ENCODE data around the gene NR5A2.

NR5A2 gene

DNA sequence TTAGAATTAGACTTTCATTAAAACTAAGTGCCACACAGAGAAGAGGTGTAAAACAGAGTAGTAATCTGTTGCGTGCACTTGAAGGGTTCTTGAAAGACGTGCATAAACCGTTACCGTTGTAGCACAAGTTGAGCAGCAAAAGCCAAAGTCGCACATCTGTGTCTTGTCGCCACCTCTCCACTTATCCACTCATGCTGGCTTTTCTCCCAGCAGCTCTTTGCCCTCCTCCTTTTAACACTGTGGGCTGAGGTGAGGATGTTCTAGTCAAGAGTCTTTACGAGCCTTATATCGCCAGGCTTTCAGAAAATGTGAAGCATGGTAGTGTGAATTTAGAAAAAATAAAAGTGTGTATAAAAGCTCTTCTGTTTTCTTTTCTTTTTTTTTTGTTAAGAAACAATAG lies 48.0 kb downstream of the NR5A2 start:
- no peak for DNase-seq

DNA sequence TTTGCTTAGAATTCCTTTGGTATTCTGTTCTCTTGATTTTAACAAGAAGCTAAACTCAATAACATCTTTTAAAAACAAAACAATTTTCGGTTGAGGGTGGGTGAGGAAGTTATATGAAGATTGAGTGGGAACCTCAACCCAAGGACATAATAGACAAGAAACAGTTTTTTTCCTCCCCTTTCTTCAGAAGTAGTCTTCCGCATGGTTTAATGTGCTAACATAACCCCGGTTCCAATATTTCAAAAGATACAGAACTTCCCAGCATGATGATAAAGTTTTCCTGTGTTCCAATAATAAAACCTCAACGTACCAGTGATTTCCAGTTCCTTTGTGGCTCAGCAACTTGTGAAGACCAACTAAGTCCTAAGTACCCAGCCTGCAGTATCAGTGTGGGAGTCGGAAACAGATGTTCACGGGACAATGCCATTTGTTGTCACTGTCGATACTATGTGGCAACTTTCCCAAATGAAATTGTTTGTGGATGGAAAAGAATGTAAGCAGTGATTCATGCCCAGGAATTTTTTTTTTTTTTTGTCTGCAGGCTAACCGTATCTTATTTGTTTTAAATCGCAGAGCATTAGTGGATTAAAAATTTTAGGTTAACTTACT lies 48.5 kb downstream of the NR5A2 start:
- DNase-seq, result no peak

DNA sequence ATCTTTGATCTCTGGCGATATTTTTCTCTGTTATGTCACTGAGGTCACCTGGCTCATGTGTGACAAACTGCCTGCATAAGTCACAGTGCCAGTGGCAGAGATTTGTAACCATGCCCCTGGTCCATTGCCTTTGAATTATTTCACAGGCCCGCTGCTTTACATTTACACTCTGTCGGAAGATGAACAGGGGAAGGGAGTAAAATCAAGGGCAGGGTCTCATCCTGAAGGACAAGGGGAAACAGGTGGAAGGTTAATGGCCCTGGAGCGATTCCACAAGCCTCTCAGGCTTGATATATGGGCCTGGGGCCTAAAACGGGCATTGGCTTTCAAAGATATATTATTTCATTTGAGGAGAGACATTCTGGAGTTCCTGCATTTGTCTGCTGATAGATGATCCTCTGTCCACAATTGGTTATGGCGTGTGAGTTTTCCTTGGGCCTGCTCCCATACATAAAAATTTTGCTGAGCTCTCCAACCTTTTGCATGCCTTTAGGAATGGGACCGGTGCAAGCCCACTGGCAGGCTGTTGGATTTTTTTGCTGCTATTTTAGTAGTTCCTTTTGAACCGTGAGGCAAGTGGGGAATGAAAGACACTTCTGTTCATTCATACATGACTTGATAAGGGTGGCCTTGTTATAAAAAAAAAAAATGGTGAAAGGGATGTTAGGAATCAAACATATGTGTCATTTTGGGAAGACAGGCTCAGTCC lies 51.9 kb downstream of the NR5A2 start:
- no peak for DNase-seq

DNA sequence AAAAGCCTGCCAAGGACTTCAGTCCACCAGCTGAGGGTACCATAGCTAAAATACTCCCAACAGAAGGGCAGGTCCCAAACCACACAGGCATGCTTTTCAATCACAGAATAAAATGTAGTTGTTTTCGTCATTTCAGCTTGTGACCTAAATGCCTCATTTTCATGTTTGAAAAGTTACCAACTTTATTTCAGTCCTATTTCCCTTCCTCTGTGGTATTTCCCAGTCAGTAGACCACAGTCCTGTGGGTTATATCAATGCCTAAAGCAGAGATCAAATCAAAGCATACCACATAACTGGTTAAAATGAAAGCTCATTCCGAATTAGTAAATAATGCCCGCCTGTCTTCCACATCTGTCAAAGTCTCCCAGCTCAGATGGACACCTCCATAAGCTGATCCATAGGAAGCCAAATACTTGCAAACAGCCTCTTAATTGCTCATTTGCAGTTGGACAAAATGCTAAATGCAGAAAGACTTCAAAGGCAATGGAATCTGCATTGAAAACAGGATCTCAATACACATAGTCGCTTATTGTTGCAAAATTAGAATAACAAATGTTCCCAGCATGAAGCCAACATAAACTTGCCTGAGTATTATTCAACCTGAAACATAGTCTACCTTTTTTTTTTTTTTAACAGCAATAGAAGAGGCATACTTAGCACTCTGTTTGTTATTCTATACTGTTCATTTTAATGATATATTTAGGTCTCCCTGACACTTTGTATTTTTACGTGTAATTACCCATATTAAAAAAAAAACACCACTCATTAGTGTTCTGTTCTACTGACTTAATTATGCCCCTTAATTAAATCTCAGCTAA lies 53.9 kb downstream of the NR5A2 start:
- DNase-seq, result no peak

DNA sequence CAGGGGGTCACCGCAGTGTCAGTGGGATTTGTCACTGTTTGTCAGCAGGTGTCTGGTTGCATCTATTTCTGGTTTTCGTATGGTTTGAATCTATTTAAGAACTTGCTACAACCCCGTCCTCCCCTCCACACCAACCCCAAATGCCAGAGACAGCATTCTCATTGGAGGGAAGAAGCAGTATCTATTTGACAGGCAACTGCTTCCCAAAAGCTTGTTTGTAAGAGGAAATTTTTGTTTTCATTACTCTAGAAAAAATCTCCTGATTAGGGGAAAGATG lies 54.4 kb downstream of the NR5A2 start:
- DNase-seq, result no peak

DNA sequence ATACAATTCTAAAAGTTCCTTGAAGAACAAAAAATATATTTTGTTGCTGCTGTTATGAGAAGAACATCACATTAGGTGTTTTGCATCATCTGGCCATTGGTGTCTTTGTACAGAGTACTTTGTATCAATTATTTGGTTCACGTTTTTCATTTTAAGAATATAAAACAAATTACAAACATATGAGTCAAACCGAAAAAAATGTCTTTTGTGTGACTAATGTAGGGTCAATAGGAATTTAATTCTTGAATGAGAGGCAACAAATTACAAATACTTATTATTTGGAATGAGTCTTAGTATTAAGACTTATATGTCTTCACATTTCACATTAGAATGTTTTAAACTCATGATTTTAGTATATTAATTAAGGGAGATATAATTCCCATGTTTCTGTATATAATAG lies 54.8 kb downstream of the NR5A2 start:
- DNase-seq, result no peak

DNA sequence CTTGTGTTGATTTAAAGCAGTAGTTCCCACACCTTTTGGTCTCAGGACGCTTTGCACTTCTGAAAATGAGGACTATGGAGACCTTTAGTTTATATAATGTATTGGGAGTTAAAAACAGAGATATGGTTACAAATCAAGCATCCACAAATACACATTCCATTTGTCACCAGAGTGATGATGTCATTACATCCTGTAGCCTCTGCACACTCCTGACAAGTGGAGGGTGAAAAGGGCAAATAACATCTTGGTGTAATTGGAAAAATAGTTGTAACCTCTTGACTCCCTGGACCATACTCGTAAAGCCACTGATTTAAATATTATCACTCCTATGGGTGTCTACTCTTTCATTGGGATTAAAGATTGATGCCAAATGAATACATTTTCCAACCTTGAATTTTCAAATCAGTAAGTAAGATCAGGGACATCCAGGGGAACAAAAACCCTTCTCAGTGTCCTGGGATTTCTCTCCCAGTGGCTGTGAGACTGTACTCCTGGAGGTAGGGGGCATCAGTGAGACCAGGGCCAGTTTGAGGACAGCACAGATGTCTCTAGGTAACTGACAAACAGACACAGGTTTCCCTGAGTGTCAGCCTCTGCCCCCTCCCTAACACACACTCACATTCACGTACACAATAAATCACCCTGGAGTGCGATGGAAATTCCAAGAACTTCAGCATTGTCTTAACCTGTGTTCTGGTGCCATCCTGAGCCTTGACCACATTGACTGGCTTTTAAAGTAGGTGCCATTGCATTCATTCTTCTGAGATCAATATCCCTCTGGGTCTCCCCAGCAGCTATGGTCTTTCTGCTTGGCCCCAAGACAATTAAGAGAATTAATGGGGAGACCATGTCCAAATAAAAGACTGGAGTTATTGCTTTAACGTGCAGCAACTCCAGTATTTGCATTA lies 63.0 kb downstream of the NR5A2 start:
- DNase-seq, result no peak

DNA sequence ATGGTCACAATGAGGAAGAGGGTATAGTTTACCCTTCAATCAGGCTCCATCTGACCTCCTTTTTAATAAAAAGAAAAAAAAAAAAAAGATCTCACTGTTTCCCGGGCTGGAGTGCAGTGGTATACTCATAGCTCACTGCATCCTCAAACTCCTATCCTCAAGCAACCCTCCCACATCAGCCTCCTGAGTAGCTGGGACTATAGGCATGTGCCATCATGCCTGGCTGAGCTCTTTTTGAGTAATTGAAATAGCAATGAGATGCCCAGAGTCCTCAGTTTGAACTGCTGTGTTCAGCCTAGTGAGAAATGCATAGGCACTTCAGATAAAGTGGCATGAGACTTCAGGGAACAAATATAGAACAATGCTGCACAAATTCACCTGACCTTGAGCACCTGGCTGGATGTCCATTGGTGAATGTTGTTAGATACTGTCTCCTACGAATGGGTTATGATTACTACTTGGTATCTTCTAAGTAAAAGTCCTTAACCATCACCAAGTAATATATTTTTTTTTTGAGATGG lies 67.6 kb downstream of the NR5A2 start:
- no peak for DNase-seq

DNA sequence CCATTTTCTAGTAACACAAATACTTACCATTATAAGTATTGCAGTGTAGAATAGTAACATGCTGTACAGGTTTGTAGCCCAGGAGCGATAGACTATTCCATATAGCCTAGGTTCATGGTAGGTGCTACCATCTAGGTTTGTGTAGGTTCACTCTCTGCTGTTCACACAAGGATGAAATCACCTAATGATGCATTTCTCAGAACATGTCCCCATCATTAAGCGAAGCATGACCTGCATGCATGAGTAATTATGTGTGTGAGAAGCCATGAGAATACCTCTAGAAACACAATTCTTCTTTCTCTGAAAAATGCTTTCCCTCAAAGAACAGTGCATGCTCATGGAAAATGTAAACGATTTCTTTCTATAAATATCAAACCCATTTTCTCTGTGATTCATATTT lies 69.3 kb downstream of the NR5A2 start:
- DNase-seq, result no peak

DNA sequence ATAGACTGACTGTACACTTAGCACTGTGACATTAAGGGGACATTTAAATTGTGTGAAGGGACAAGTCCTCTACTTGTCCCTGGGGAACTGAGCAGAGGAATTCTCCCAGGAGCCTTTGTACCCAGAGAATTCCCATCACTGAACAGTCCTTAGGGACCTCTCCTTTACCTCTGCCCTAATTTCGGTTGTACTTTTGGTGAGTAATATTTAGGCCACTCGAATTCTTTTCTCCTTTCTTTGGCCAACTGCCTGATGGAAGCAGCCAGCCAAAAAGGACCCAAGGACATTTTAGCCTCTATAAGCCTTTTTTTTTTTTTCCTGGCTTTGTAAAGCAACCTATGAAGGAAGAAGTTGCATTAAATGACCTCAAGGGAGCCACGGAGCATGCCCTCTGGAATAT lies 71.5 kb downstream of the NR5A2 start:
- no peak for DNase-seq

DNA sequence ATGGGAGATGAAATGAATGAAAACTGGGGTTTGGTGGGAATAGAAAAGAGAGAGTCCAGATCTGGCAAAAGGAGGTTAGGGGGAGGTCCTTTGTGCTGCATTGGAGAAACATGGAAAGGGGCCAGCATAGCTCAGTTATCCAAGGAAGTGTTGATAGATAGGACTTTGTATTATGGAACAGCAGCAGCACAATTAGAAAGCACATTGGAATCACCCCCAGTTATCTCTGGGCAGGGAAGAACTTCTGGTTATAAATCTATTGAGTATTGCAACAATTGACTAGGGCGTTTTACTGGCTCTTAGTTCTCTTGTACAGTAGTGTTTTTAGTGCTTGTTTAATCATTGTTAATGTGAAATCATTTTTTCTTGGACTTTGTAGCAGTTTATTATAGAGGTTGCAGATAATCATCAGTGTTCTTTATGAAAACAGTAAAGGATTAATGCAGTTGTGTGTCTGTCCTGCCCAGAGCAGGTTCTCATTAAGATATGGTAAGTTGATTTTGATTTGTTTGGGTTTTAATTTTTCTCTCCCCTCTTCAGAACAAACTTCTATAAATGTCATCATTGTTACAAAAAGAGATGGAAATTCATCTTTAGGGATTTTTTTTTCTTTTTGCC lies 76.6 kb downstream of the NR5A2 start:
- DNase-seq, result no peak

DNA sequence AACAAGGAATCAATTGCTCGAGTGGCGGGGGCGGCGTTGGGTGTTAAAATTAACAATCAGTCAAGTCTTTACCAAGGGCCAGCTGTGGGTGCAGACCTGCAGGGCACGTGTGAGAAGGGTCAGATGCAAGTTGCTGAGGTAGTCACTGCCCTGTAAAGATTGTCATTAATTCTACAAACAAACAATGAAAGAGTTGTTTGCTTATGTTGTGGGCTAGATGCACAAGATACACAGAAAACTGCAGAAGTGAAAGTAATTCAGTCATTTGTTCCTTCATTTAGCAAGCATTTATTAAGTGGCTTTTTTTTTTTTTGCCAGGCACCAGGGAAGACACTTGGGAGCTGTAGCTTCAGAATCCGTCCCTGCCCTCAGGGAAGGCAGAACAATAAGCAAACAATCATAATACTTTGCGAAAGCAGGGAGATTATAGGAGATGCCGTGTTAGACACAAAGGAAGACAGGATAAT lies 79.5 kb downstream of the NR5A2 start:
- DNase-seq, result no peak

DNA sequence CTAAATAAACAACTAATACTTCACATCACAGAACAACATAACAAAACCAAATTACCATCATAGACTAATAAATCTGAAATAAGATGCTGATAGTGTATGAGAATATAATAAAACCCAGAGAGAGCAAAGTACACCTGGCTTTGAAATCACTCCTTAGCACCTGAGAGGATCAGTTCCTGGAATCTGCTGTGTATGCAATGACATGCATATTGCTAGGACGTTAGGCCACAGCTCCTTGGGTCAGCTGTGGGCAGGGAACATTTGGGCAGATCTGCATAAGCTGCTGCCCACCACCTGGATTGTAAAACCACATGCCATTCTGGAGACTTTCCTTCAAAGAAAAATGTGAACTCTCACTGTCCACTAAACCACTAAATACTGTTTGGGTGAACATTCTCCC lies 81.1 kb downstream of the NR5A2 start:
- DNase-seq, result no peak

DNA sequence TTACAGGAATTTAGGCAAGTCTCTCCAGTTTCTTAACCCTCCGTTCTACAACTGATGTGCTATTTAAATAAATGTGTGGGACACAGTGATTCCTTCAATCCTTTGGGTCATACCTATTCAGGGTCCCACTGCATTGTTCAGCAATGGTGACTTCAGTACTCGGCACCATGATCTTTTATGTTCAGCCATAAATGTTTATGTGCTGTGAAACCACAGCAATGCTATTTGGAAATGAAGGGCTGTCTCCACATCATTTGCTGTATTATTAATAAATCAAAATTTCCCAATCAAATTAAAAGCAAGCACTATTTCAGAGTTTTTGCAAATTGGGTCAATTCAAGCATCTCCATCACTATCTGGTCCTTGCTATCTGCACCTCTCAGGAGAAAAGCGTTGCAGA lies 84.8 kb downstream of the NR5A2 start:
- no peak for DNase-seq

DNA sequence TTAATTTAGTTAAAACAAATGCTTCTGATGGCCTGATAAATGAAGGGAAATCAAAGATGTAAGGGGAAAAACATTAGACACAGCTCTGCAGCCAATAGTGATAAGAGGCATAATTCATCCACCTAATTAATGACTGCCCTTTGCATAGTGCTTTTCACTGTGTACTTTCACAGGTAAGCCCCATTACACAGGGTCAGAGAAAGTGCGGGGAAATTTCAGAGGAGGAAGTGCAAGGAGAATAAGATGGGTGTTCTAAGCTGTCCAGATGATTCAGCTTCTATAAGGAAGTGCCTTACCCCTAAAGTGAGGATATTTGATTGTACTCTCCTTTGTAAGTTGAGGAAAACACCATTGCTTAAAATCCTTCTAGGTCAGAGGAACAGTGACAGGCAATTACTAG lies 88.0 kb downstream of the NR5A2 start:
- DNase-seq, result no peak

DNA sequence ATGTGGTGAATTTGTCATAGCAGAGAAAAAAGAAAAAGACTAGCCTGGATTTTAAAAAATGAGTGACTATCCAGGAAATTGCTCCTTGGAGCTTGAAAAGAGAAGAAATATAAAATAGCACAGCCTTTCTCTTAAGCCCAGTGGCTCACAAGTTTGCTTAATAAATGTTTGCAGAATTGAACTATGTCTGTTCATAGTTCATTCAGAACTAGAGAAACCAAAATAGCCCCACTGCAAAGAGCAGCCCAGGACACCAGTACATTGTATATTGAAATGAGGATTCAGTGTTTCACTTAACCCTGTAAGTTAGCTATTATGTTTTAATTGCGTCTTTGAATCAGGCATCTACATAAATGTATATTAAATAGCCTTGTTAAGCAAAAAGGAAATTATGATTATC lies 88.8 kb downstream of the NR5A2 start:
- DNase-seq, result no peak

DNA sequence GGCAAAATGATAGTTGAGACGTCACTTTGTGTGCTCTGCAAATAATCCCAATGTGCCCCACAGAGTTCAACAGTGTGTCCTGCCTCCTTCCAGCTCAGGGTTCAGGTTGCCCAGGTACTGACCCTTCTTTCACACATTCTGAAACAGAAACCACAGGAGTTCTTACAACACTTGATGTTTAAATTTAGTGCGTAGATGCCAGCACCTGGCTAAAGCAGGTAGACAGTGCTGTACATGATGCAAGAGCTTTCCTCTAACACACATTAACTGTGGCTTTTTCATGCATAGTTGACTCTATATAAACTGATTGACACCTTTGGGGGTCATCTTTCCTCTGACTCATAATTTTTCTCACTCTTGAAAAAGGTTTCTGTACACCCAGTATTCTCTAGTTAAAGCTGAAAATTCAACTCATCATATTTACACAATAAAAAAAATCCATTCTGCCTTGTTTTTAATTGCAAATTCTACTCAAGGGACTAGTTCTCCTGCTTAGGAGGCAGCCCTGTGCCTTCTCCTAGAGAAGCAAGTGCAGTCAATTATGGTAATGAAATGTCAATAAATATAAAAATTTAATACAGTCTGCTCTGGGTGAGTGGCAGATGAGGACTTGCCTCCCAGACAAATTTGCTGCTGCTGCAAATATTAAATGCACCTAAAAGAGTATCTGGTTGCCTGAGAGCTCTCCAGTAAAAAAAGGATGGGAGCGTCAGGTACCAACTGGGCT lies 91.4 kb downstream of the NR5A2 start:
- no peak for DNase-seq

DNA sequence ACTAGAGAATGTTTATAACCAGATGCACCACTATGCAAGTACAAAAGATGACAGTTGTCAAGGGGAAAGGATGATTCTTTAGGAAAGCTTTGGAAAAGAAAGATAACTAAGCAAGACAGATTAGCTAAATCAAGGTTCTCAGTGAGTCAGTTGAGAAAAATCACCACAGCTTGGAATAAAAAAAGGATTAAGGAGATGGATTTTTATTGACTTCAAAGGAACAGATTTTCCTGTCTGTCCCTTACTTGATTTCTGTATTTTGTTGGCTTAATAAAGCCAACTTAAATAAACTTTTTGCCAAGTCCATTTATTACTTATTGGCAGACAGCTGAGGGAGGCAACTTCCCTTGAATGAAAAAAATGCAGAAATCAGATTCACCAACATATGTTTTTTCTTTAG lies 93.9 kb downstream of the NR5A2 start:
- no peak for DNase-seq

DNA sequence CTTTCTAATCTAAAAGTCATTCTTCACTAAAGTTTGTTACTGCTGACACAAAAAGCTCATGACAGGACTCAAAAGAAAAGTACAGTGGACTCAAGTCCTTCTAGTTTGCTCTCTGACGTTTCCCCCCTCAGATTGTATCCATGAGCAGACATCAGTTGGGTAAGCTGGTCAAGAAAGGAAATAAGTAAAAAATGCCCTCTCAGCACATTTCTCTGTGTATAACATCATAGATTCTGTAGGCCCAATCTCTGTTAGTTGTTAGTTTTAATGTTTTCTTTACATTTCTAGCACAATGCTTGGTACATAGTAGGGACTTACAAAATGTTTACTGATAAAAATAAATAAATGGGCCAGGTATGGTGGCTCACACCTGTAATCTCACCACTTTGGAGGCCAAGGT lies 96.8 kb downstream of the NR5A2 start:
- no peak for DNase-seq

DNA sequence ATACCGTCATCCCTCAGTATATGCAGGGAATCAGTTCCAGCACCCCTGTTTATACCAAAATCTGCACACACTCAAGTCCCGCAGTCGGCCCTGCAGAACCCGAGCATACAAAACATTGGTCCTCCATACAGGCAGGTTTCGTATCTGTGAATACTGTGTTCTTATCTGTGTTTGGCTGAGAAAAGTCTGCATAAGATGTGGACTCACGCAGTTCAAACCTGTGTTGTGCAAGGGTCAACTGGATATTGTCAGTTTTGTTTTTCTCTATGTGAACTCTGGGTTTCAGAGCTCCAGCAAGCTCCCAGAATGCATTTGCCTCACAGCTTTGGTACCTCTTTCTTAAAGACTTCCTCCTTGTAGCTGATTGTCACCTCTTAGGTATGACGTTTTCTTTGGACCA lies 100.6 kb downstream of the NR5A2 start:
- DNase-seq, result no peak

DNA sequence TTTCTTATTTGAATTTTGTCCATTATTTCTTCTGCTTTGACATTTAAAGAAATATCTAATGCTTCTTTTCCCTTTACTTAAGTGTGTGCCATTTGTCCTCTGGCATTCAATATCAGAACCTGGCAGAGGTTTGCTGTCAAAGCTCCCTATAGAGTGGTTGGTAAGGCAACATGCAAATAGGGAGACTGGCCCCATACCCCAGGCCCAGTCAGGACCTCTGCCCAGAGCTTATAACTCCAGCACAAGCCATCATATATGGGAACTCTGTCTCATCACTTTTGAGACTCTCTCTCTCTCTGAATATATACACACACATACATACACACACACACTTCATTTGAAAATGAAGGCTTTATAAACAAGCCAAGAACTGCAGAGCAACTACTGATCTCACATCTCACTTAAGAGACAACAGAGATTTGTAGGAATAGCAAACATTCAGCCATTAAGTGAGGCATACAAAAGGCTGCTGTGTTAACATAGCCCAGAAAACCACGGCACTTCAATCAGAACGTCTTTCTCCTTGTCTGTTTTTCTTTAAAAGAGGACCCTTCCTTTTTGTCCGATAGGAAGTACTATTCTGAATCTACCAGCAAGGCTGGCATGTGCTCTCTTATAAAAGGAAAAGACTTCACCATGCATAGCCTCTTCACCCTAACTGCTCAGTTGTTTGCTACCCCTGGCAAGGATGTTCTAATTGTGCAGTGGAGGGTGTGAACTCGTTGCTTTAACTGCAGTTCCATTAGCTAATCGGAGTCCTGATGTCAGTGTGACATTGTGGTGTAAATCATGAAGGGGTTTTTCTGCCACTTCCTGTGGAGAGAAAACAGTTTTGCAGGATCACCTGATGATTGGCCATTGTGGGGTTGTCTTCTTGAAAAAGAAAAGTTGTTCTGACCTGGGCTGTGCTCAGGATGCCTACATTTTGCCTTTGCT lies 101.7 kb downstream of the NR5A2 start:
- peak; percentile 54 for DNase-seq

All from CD4-positive, alpha-beta T cell treated with Interleukin-4 for 4 hours (primary cell).